Measurements from ENCODE around the gene CCDC136. TPM values are rescaled to one million over a fixed set of nuclear protein-coding genes. Genes with fewer than 3 reads are reported as not detected.

CCDC136 gene
- total RNA-seq, 1 experiment from 2014 or later, result 31.1 TPM

DNA sequence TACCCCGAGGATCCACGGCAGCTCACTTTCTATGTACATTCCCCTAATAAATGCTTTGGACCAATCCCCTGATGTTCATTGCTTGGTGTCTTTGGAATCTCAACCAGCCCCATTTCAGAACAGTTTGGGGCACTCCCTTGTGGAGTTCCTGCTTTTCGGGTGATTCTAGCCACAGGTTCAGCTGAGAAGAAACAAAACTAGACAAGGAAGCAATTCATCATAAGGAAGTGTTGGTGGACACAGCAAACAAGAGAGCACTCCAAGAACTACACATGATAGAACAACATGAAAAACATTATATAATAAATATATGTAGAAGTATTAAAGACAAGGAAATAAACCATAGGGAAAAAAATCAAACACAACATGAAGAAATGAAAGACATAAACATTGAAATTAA lies 6.0 kb upstream of the CCDC136 start:
- Mint-ChIP-seq H3K27ac (no peak overlapping the region), H3K27me3 (ENCODE audit: low read depth) (peaks cover 33% of the 10 kb centered on the region), H3K9me3 (no peaks in the 10 kb centered on the region; a peak in 2 of 5 replicates), H3K36me3 (ENCODE audit: insufficient read depth in 1 of 3, low read depth in 3 of 3) (peaks cover 0 to 2% (median 0%) of the 10 kb centered on the region in 3 experiments; a peak in 2 of 7 replicates), H3K4me3 (no peak overlapping the region), H3K4me1 (peaks cover 16 to 30% of the 10 kb centered on the region in 2 experiments)
- DNase-seq, result no peak
- no peaks in the 10 kb centered on the region for H3K27me3 ChIP-seq (ENCODE audit: insufficient read depth, low read length)
- H4K91ac ChIP-seq (ENCODE audit: insufficient read length, low read depth, low read length), result no peak overlapping the region
- H3K18ac ChIP-seq (ENCODE audit: insufficient read length, low read depth, low read length), result no peak overlapping the region
- no peak overlapping the region for H3K56ac ChIP-seq (ENCODE audit: insufficient read length, low read depth, low read length)
- no peak overlapping the region for H2BK120ac ChIP-seq (ENCODE audit: low read depth, low read length, poor library complexity, severe bottlenecking)
- H3K4me1 ChIP-seq (ENCODE audit: insufficient read depth, low read length), result 0 out of 2 replicates have a peak, but pooled peaks cover 5% of the 10 kb centered on the region
- H2BK5ac ChIP-seq (ENCODE audit: insufficient read length, low read length), result no peak overlapping the region
- H3K4ac ChIP-seq (ENCODE audit: low read depth, low read length), result no peak overlapping the region
- H2BK12ac ChIP-seq (ENCODE audit: insufficient read length, low read depth, low read length), result no peak overlapping the region
- no peaks in the 10 kb centered on the region for H3K79me1 ChIP-seq (ENCODE audit: insufficient read depth, low read depth, low read length, poor library complexity, severe bottlenecking)
- H2BK15ac ChIP-seq (ENCODE audit: low read depth, low read length), result no peak overlapping the region
- no peak overlapping the region for H3K14ac ChIP-seq (ENCODE audit: insufficient read depth, low read length)
- H3K9me3 ChIP-seq (ENCODE audit: control insufficient read depth, low read depth, low read length), result no peaks in the 10 kb centered on the region
- peaks cover 12% of the 10 kb centered on the region for H3K23me2 ChIP-seq (ENCODE audit: insufficient read length, low read depth, low read length, poor library complexity, severe bottlenecking)
- no peak overlapping the region for H4K5ac ChIP-seq (ENCODE audit: insufficient read length, low read depth, low read length)
- H3K23ac ChIP-seq (ENCODE audit: insufficient read length, low read depth, low read length), result no peak overlapping the region
- no peak overlapping the region for H3K9ac ChIP-seq (ENCODE audit: extremely low read depth, insufficient read length, low read length)
- H4K8ac ChIP-seq (replicated peaks; ENCODE audit: insufficient read length, low read depth, low read length), result no peak overlapping the region
- no peak overlapping the region for H3T11ph ChIP-seq (ENCODE audit: low read length)
- no peak overlapping the region for H3K27ac ChIP-seq (ENCODE audit: insufficient read length, low read depth, low read length)
- H2AK5ac ChIP-seq (ENCODE audit: insufficient read length, low read length), result no peak overlapping the region
- no CpG with 5 or more reads among the region's 3 CpGs for WGBS (ENCODE audit: extremely low coverage, insufficient read length, low lambda C conversion rate)
- H3K79me2 ChIP-seq (ENCODE audit: insufficient read depth, low read length), result no peaks in the 10 kb centered on the region
- no peak overlapping the region for H3K4me2 ChIP-seq (ENCODE audit: insufficient read depth, insufficient read length, low read length)
- TF ChIP-seq, protein P1, sequence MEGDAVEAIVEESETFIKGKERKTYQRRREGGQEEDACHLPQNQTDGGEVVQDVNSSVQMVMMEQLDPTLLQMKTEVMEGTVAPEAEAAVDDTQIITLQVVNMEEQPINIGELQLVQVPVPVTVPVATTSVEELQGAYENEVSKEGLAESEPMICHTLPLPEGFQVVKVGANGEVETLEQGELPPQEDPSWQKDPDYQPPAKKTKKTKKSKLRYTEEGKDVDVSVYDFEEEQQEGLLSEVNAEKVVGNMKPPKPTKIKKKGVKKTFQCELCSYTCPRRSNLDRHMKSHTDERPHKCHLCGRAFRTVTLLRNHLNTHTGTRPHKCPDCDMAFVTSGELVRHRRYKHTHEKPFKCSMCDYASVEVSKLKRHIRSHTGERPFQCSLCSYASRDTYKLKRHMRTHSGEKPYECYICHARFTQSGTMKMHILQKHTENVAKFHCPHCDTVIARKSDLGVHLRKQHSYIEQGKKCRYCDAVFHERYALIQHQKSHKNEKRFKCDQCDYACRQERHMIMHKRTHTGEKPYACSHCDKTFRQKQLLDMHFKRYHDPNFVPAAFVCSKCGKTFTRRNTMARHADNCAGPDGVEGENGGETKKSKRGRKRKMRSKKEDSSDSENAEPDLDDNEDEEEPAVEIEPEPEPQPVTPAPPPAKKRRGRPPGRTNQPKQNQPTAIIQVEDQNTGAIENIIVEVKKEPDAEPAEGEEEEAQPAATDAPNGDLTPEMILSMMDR (conservative IDR thresholded peaks at IDR 0.05), result no peak
- H2BK20ac ChIP-seq (ENCODE audit: low read depth, low read length, poor library complexity, severe bottlenecking), result no peak overlapping the region
- no peak overlapping the region for H2AFZ ChIP-seq (ENCODE audit: low read length)
- no peaks in the 10 kb centered on the region for H4K20me1 ChIP-seq (ENCODE audit: control insufficient read depth, insufficient read depth, insufficient read length)
